NT2/D1 (cell line): Measurements from ENCODE around the gene TSEN2.
"Not testable (repeated sequence)": the region's sequence is repeated elsewhere in the genome, so short reads cannot be mapped to it uniquely, and the experiment has no call there.

Experiments
- SUZ12 ChIP-seq: IDR thresholded peaks from 2 replicates; pipeline ENCODE4 v1.6.1; 2011; ENCODE audit not compliant: insufficient read length, insufficient read depth; ENCODE audit errors: extremely low read depth
- YY1 ChIP-seq: IDR thresholded peaks from 2 replicates; pipeline ENCODE4 v1.6.1; 2011; ENCODE audit not compliant: insufficient read length, insufficient read depth
- ZNF274 ChIP-seq: IDR thresholded peaks from 2 replicates; pipeline ENCODE4 v1.6.1; 2011; ENCODE audit warnings: mild to moderate bottlenecking, low read depth, low read length

GRCh38 chr3:12457380-12457779 lies 26.9 kb upstream of the TSEN2 start:
- not testable (repeated sequence) for TF ChIP-seq YY1, ZNF274, SUZ12
